Brain pericyte (primary cell): ENCODE measurements around the gene VAT1L.

Experiments used
- DNase-seq: peaks from one replicate; pipeline ENCODE4 v3.0.0-alpha.2; 2012; ENCODE audit warnings: low read depth, low spot score

VAT1L gene

GRCh38 chr16:77868052-77868451, 79.7 kb downstream of the VAT1L start:
- no peak for DNase-seq

- no peak for DNase-seq
These were observed 80.1 kb downstream of the VAT1L start for GRCh38 chr16:77868478-77868877.

GRCh38 chr16:77869997-77870813, 81.8 kb downstream of the VAT1L start:
- DNase-seq, result no peak

GRCh38 chr16:77871932-77872331, 83.6 kb downstream of the VAT1L start:
- DNase-seq, result no peak

- DNase-seq, result no peak
These were observed 84.7 kb downstream of the VAT1L start for GRCh38 chr16:77873066-77873465.

- DNase-seq, result no peak
These were observed 86.0 kb downstream of the VAT1L start for GRCh38 chr16:77874347-77874746.

- DNase-seq, result no peak
These were observed 88.4 kb downstream of the VAT1L start for GRCh38 chr16:77876776-77877175.

GRCh38 chr16:77877712-77878347, 89.5 kb downstream of the VAT1L start:
- no peak for DNase-seq

- DNase-seq, result no peak
These were observed 93.1 kb downstream of the VAT1L start for GRCh38 chr16:77881355-77882030.

- no peak for DNase-seq
These were observed 94.0 kb downstream of the VAT1L start for GRCh38 chr16:77882358-77882757.

- no peak for DNase-seq
These were observed 97.4 kb downstream of the VAT1L start for GRCh38 chr16:77885571-77886295.

GRCh38 chr16:77888871-77889270, 100.5 kb downstream of the VAT1L start:
- no peak for DNase-seq

GRCh38 chr16:77890075-77890474, 101.7 kb downstream of the VAT1L start:
- no peak for DNase-seq

- DNase-seq, result no peak
These were observed 105.8 kb downstream of the VAT1L start for GRCh38 chr16:77894162-77894561.

- no peak for DNase-seq
These were observed 107.6 kb downstream of the VAT1L start for GRCh38 chr16:77895962-77896361.

- no peak for DNase-seq
These were observed 108.2 kb downstream of the VAT1L start for GRCh38 chr16:77896415-77897128.

GRCh38 chr16:77897129-77897437, 108.7 kb downstream of the VAT1L start:
- no peak for DNase-seq

- no peak for DNase-seq
These were observed 109.7 kb downstream of the VAT1L start for GRCh38 chr16:77897831-77898605.

GRCh38 chr16:77898671-77899211, 110.4 kb downstream of the VAT1L start:
- DNase-seq, result no peak

- DNase-seq, result no peak
These were observed 111.1 kb downstream of the VAT1L start for GRCh38 chr16:77899416-77899815.
